Adrenal gland (tissue), 12 donors: ENCODE data around the gene STIM1. TPM values are rescaled to one million over a fixed set of nuclear protein-coding genes. Genes with fewer than 3 reads are reported as not detected.

ENCODE experiments used
- DNase-seq, 7 donors: peaks; one replicate each; pipeline ENCODE4 v3.0.0-alpha.2; 2019 to 2020
- H3K27ac ChIP-seq, 5 donors: fragments of 200-600 bp; sonication (generic) in 4 of 5; 1 replicate in 3 of 5; 2 replicates in 2 of 5; pipeline versions ENCODE4 v1.5.1 to v1.8.0; 2016 to 2020; ENCODE audit warnings: mild to moderate bottlenecking in 1 of 5
- H3K27me3 ChIP-seq: fragments of 200-600 bp; 2 replicates; pipeline ENCODE4 v1.8.0; 2021
- H3K36me3 ChIP-seq, 2 donors: fragments of 200-600 bp; replicated peaks in 1 of 2; 1 replicate in 1 of 2; 2 replicates in 1 of 2; pipeline versions ENCODE4 v1.5.1 to v1.8.0; 2018 to 2022
- H3K4me1 ChIP-seq, 2 donors: fragments of 200-600 bp; replicated peaks in 1 of 2; 1 replicate in 1 of 2; 2 replicates in 1 of 2; pipeline versions ENCODE4 v1.5.1 to v1.8.0; 2018 to 2021
- H3K4me3 ChIP-seq, 4 donors: fragments of 200-600 bp; sonication (generic) in 3 of 4; one replicate each; pipeline ENCODE4 v1.5.1; 2016 to 2018
- H3K9me3 ChIP-seq, 3 donors: fragments of 200-600 bp; sonication (generic) in 1 of 3; replicated peaks in 1 of 3; 1 replicate in 2 of 3; 2 replicates in 1 of 3; pipeline versions ENCODE4 v1.5.1 to v1.8.0; 2016 to 2021
- CTCF ChIP-seq, 6 experiments: fragments of 450-650 bp in 4 of 6; fragments of 200-600 bp in 2 of 6; sonication (generic) in 1 of 6; IDR thresholded peaks; 1 replicate in 5 of 6; 2 replicates in 1 of 6; pipeline versions ENCODE4 v1.5.1 to v1.8.0; 2016 to 2021; ENCODE audit warnings: antibody characterized with exemption in 6 of 6, mild to moderate bottlenecking in 2 of 6, moderate library complexity in 1 of 6
- POLR2A ChIP-seq, 2 donors: fragments of 450-650 bp; IDR thresholded peaks; one replicate each; pipeline ENCODE4 v1.6.1; 2017; ENCODE audit warnings: antibody characterized with exemption in 2 of 2, mild to moderate bottlenecking in 2 of 2, moderate library complexity in 1 of 2
- WGBS, 4 donors: extraction: QIAGEN DNeasy Blood & Tissue Kit in 2 of 4; methylation state at CpG; one replicate each; pipeline versions ENCODE4 v1.1.5 to v1.1.7; 2013 to 2017; 5-methylcytosine and 5-hydroxymethylcytosine counted together
- intact Hi-C, 2 donors: fragments of 100-400 bp; cut with DNase I; formaldehyde crosslinking; loops; one replicate each; pipeline versions ENCODE4 v1.14.1 to v1.15.0; 2022 to 2023
- polyA plus RNA-seq, 3 donors: library from polyadenylated mRNA; stranded (reverse); fragments of 200-250 nt in 2 of 3; fragments of 350-450 nt in 1 of 3; fragmentation: Illumina TruSeq in 1 of 3; extraction: RNeasy Lipid Tissue Mini Kit (QIAGEN cat#74804) in 1 of 3; gene quantifications; one replicate each; pipeline ENCODE4 v1.2.3, GENCODE V29; 2013 to 2014
- total RNA-seq, 9 donors: library from RNA; depleted of rRNA in 4 of 9; stranded (reverse); fragments of >200 nt in 4 of 9; fragments of 120-200 nt in 1 of 9; fragmentation: NEBNext Ultra II Directional in 1 of 9; extraction: Animal tissue kit (Norgen Biotek cat#: 25700) in 1 of 9; gene quantifications; one replicate each; pipeline versions ENCODE4 v1.1.0 to v1.2.4, GENCODE V29; 2013 to 2023
- donor health status: healthy with polysubstance abuse.
- donor health status: Bipolar disorder and iron deficiency.
- donor health status: DM: yes; HTN: yes; CAD: no.
- donor health status: DM: no; HTN: no; CAD: no.
- donor health status: DM: no; HTN: no; CAD: no.
- donor health status: DM: yes; HTN: yes; CAD: no.

Gene STIM1
- total and polyA plus RNA-seq, 12 donors: 7.8 to 44.1 (median 32.5) TPM

- no peak overlapping the region for H3K4me3 ChIP-seq
- H3K9me3 ChIP-seq: no peaks in the 10 kb centered on the region
- TF ChIP-seq POLR2A (IDR thresholded peaks at IDR 0.05): no peak
- no peak for TF ChIP-seq CTCF (IDR thresholded peaks at IDR 0.05)
- peak; percentile 41 to 67 (median 57) for DNase-seq
- intact Hi-C loops: no loop called here
- no peaks in the 10 kb centered on the region for H3K4me1 ChIP-seq
- WGBS, 4 donors: 76 to 88% (median 81%) methylated on average over 2 to 3 of the region's 3 CpGs
- H3K36me3 ChIP-seq: peaks cover 0 to 19% of the 10 kb centered on the region in 2 donors
- no peak overlapping the region for H3K27ac ChIP-seq
- H3K27me3 ChIP-seq: no peaks in the 10 kb centered on the region
Observed at GRCh38 chr11:3823303-3823702, 32.2 kb upstream of the STIM1 start.

- H3K27ac ChIP-seq: no peak overlapping the region
- intact Hi-C loops: no loop called here
- no peaks in the 10 kb centered on the region for H3K9me3 ChIP-seq
- no peak for TF ChIP-seq POLR2A (IDR thresholded peaks at IDR 0.05)
- no peak for TF ChIP-seq CTCF (IDR thresholded peaks at IDR 0.05)
- H3K36me3 ChIP-seq: peaks cover 0 to 19% of the 10 kb centered on the region in 2 donors
- no peaks in the 10 kb centered on the region for H3K4me1 ChIP-seq
- no peak for DNase-seq
- H3K4me3 ChIP-seq: no peak overlapping the region
- no peaks in the 10 kb centered on the region for H3K27me3 ChIP-seq
- 95 to 97% (median 96%) methylated on average over 27 to 30 of the region's 30 CpGs for WGBS, 4 donors
Observed at GRCh38 chr11:3823762-3824506, 31.5 kb upstream of the STIM1 start.

- Histone ChIP-seq H3K9me3 (no peaks in the 10 kb centered on the region), H3K4me3 (no peak overlapping the region), H3K36me3 (peaks cover 0 to 19% of the 10 kb centered on the region in 2 donors), H3K27ac (no peak overlapping the region), H3K27me3 (no peaks in the 10 kb centered on the region), H3K4me1 (no peaks in the 10 kb centered on the region)
- WGBS, 4 donors: 78 to 92% (median 81%) methylated on average over 10 to 18 of the region's 18 CpGs
- peak in 4 of 7 donors; percentile 54 to 78 (median 68) for DNase-seq
- intact Hi-C loops: no loop called here
- TF ChIP-seq CTCF (IDR thresholded peaks at IDR 0.05) (peak; percentile 16 to 76 (median 54)), POLR2A (IDR thresholded peaks at IDR 0.05) (no peak)
Observed at GRCh38 chr11:3824714-3825472, 30.6 kb upstream of the STIM1 start.

DNA sequence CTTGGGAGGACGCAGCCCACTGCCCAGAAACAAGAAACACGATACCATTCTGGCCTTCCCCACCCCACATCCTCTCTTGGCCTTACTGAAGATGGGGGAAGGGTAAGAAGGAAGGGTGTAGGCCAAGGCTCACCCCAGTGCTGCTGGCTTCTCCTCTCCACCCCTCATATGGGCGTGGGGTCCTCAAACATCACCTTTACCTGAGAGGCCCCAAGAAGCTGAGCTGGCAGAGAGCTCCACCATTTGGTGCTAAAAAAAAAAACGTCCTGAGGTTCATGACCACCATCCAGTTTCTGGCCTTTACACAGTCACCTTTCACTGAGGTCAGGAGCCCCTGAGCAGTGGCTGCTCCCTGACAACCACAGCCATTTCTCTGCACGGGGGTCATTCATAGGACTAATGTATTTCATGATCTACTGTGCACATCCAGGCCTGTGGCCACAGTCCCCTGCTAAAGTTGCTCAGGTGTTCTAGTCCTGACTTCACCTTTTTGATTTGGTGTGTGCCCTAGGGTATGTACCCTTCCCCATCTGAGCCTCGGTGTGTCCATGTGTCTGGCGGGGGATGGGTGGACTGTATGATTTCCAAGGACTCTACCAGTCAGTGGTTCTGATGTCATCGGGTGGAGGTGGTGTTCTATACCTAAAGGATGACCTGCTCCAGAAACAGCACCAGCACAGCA lies 29.9 kb upstream of the STIM1 start:
- Histone ChIP-seq H3K36me3 (peaks cover 0 to 19% of the 10 kb centered on the region in 2 donors), H3K4me3 (no peak overlapping the region), H3K27me3 (no peaks in the 10 kb centered on the region), H3K4me1 (peaks cover 0 to 6% of the 10 kb centered on the region in 2 donors), H3K9me3 (no peaks in the 10 kb centered on the region), H3K27ac (no peak overlapping the region)
- intact Hi-C loops: no loop called here
- no peak for TF ChIP-seq POLR2A (IDR thresholded peaks at IDR 0.05)
- TF ChIP-seq CTCF (IDR thresholded peaks at IDR 0.05): no peak
- WGBS, 4 donors: 69 to 91% (median 82%) methylated on average over 8 of the region's 8 CpGs
- DNase-seq: no peak
